Activated T-helper 17 cell treated with anti-CD3 and anti-CD28 coated beads, Interleukin-2, amount 50 U/mL, for 72 hours (primary cell): ENCODE results near the gene SLC35D2. TPM values are rescaled to one million over a fixed set of nuclear protein-coding genes. Genes with fewer than 3 reads are reported as not detected.

Experiments used
- ATAC-seq: fragments of 150-1000 bp; cut with Tn5 transposase; replicated peaks from 2 replicates; pipeline ENCODE4 v1.10.0; 2021; ENCODE audit warnings: mild to moderate bottlenecking, moderate library complexity
- H3K27ac Mint-ChIP-seq: one replicate; pipeline ENCODE4 v1.8.0; 2022; ENCODE audit warnings: mixed read lengths
- H3K27me3 Mint-ChIP-seq: one replicate; pipeline ENCODE4 v1.8.0; 2022; ENCODE audit warnings: mixed read lengths
- H3K36me3 Mint-ChIP-seq: one replicate; pipeline ENCODE4 v1.8.0; 2022; ENCODE audit warnings: low read depth, mild to moderate bottlenecking, mixed read lengths
- H3K4me1 Mint-ChIP-seq: one replicate; pipeline ENCODE4 v1.8.0; 2022; ENCODE audit warnings: mixed read lengths
- H3K4me3 Mint-ChIP-seq: one replicate; pipeline ENCODE4 v1.8.0; 2022; ENCODE audit warnings: mild to moderate bottlenecking, mixed read lengths
- H3K9me3 Mint-ChIP-seq: one replicate; pipeline ENCODE4 v1.8.0; 2022; ENCODE audit warnings: mixed read lengths
- total RNA-seq, 2 donors: library from RNA; stranded (reverse); gene quantifications; one replicate each; pipeline ENCODE4 v1.2.3, GENCODE V29; 2022

Gene SLC35D2
- total RNA-seq, 2 donors from 2014 or later = 7.1 to 9.3 TPM

GRCh38 chr9:96413302-96414221, 30.1 kb upstream of the SLC35D2 start:
- no peaks in the 10 kb centered on the region for H3K9me3 Mint-ChIP-seq
- H3K4me1 Mint-ChIP-seq = peaks cover 20% of the 10 kb centered on the region
- H3K4me3 Mint-ChIP-seq = peak overlapping the region; percentile 64
- ATAC-seq = no peak
- no peaks in the 10 kb centered on the region for H3K27me3 Mint-ChIP-seq
- peak overlapping the region; percentile 2 for H3K27ac Mint-ChIP-seq
- peaks cover 66% of the 10 kb centered on the region for H3K36me3 Mint-ChIP-seq

- Mint-ChIP-seq H3K36me3 (peaks cover 70% of the 10 kb centered on the region), H3K4me1 (peaks cover 23% of the 10 kb centered on the region), H3K4me3 (peak overlapping the region; percentile 64), H3K27ac (peak overlapping the region; percentile 63), H3K9me3 (no peaks in the 10 kb centered on the region), H3K27me3 (no peaks in the 10 kb centered on the region)
- ATAC-seq = no peak
Observed at GRCh38 chr9:96412174-96412913, 28.8 kb upstream of the SLC35D2 start.

GRCh38 chr9:96411129-96411838, 27.8 kb upstream of the SLC35D2 start:
- ATAC-seq = no peak
- Mint-ChIP-seq H3K27ac (no peak overlapping the region), H3K27me3 (no peaks in the 10 kb centered on the region), H3K4me3 (no peak overlapping the region), H3K36me3 (peaks cover 66% of the 10 kb centered on the region), H3K9me3 (no peaks in the 10 kb centered on the region), H3K4me1 (peaks cover 26% of the 10 kb centered on the region)

GRCh38 chr9:96408409-96409280, 25.1 kb upstream of the SLC35D2 start:
- no peak overlapping the region for H3K4me3 Mint-ChIP-seq
- peaks cover 21% of the 10 kb centered on the region for H3K4me1 Mint-ChIP-seq
- peak; percentile 46 for ATAC-seq
- H3K27ac Mint-ChIP-seq = peak overlapping the region; percentile 66
- peaks cover 48% of the 10 kb centered on the region for H3K36me3 Mint-ChIP-seq
- H3K27me3 Mint-ChIP-seq = no peaks in the 10 kb centered on the region
- no peaks in the 10 kb centered on the region for H3K9me3 Mint-ChIP-seq

- Mint-ChIP-seq H3K9me3 (no peaks in the 10 kb centered on the region), H3K27me3 (no peaks in the 10 kb centered on the region), H3K4me3 (peak overlapping the region; percentile 24), H3K27ac (peak overlapping the region; percentile 51), H3K4me1 (peaks cover 17% of the 10 kb centered on the region), H3K36me3 (peaks cover 45% of the 10 kb centered on the region)
- ATAC-seq = no peak
Observed at GRCh38 chr9:96400132-96400910, 16.8 kb upstream of the SLC35D2 start.

- ATAC-seq = peak; percentile 34
- H3K4me3 Mint-ChIP-seq = peak overlapping the region; percentile 24
- peaks cover 17% of the 10 kb centered on the region for H3K4me1 Mint-ChIP-seq
- no peaks in the 10 kb centered on the region for H3K27me3 Mint-ChIP-seq
- H3K36me3 Mint-ChIP-seq = peaks cover 55% of the 10 kb centered on the region
- H3K27ac Mint-ChIP-seq = peak overlapping the region; percentile 51
- H3K9me3 Mint-ChIP-seq = no peaks in the 10 kb centered on the region
Observed at GRCh38 chr9:96399325-96399633, 15.8 kb upstream of the SLC35D2 start.

- peaks cover 60% of the 10 kb centered on the region for H3K36me3 Mint-ChIP-seq
- ATAC-seq = peak; percentile 28
- no peaks in the 10 kb centered on the region for H3K27me3 Mint-ChIP-seq
- H3K4me3 Mint-ChIP-seq = peak overlapping the region; percentile 24
- H3K4me1 Mint-ChIP-seq = peaks cover 17% of the 10 kb centered on the region
- H3K27ac Mint-ChIP-seq = peak overlapping the region; percentile 51
- no peaks in the 10 kb centered on the region for H3K9me3 Mint-ChIP-seq
Observed at GRCh38 chr9:96398582-96399324, 15.2 kb upstream of the SLC35D2 start.

- H3K36me3 Mint-ChIP-seq = peaks cover 85% of the 10 kb centered on the region
- peaks cover 17% of the 10 kb centered on the region for H3K4me1 Mint-ChIP-seq
- no peak overlapping the region for H3K4me3 Mint-ChIP-seq
- H3K27ac Mint-ChIP-seq = no peak overlapping the region
- no peaks in the 10 kb centered on the region for H3K9me3 Mint-ChIP-seq
- ATAC-seq = no peak
- no peaks in the 10 kb centered on the region for H3K27me3 Mint-ChIP-seq
Observed at GRCh38 chr9:96395964-96396363, 12.5 kb upstream of the SLC35D2 start.

- Mint-ChIP-seq H3K27ac (peak overlapping the region; percentile 7), H3K4me1 (peaks cover 14% of the 10 kb centered on the region), H3K4me3 (no peak overlapping the region), H3K9me3 (no peaks in the 10 kb centered on the region), H3K36me3 (peaks cover 86% of the 10 kb centered on the region), H3K27me3 (no peaks in the 10 kb centered on the region)
- no peak for ATAC-seq
Observed at GRCh38 chr9:96394832-96395496, 11.5 kb upstream of the SLC35D2 start.

- H3K4me1 Mint-ChIP-seq = peaks cover 4% of the 10 kb centered on the region
- no peak overlapping the region for H3K27ac Mint-ChIP-seq
- no peak overlapping the region for H3K4me3 Mint-ChIP-seq
- ATAC-seq = no peak
- peaks cover 89% of the 10 kb centered on the region for H3K36me3 Mint-ChIP-seq
- no peaks in the 10 kb centered on the region for H3K27me3 Mint-ChIP-seq
- no peaks in the 10 kb centered on the region for H3K9me3 Mint-ChIP-seq
Observed at GRCh38 chr9:96392263-96392662, 8.8 kb upstream of the SLC35D2 start.

- ATAC-seq = no peak
- Mint-ChIP-seq H3K36me3 (peaks cover 95% of the 10 kb centered on the region), H3K27ac (peak overlapping the region; percentile 55), H3K9me3 (no peaks in the 10 kb centered on the region), H3K4me3 (no peak overlapping the region), H3K4me1 (peaks cover 4% of the 10 kb centered on the region), H3K27me3 (no peaks in the 10 kb centered on the region)
Observed at GRCh38 chr9:96391021-96391765, 7.7 kb upstream of the SLC35D2 start.

- H3K27ac Mint-ChIP-seq = no peak overlapping the region
- no peak for ATAC-seq
- H3K4me3 Mint-ChIP-seq = no peak overlapping the region
- H3K36me3 Mint-ChIP-seq = peaks cover 86% of the 10 kb centered on the region
- peaks cover 9% of the 10 kb centered on the region for H3K4me1 Mint-ChIP-seq
- H3K27me3 Mint-ChIP-seq = no peaks in the 10 kb centered on the region
- H3K9me3 Mint-ChIP-seq = no peaks in the 10 kb centered on the region
Observed at GRCh38 chr9:96388144-96388543, 4.6 kb upstream of the SLC35D2 start.
